GM19240 (cell line): ENCODE measurements around the gene CBLN1.
"Not testable (repeated sequence)": the region's sequence is repeated elsewhere in the genome, so short reads cannot be mapped to it uniquely, and the experiment has no call there.

ENCODE experiments used
- DNase-seq: peaks from one replicate; pipeline ENCODE4 v3.0.0; 2011; ENCODE audit warnings: low spot score; ENCODE audit not compliant: insufficient read length

The CBLN1 gene

DNA sequence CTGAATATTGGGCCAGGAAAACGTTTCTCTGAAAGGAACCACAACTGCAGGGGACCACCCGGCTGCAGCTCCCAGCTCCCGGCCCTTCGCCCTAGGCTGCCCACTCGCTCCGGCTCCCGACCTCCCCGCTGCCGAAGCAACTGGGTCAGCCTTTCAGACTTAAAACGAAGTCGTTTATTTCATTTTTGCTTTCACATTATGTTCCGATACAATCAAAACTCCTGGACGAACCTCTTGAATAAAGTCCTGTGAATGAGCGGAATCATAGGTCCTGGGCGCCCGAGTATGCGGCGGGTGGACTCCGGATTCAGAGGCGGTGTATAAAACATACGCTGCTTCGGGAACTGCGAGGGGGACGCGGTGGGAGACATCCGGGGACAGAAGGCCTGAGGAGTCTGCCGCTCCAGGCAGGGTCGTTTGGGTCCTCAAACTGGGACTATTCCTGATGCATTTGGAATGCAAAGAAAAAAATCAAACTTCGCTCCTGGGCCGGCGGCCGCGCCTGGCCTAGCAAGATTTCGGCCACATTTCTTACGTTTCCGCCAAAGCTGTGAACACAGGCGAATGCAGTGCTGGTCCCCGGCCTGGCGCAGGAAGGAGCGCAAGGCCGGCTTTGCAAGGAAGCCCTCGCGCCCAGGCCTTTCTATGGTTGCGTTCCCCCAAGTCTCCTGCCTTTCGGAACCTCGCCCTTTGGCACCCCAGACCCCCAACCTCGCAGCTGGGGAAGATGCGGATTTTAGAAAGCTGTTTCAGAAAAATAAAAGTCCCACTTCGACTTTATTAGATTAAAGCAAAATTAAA lies 3.7 kb downstream of the CBLN1 start:
- DNase-seq: no peak

DNA sequence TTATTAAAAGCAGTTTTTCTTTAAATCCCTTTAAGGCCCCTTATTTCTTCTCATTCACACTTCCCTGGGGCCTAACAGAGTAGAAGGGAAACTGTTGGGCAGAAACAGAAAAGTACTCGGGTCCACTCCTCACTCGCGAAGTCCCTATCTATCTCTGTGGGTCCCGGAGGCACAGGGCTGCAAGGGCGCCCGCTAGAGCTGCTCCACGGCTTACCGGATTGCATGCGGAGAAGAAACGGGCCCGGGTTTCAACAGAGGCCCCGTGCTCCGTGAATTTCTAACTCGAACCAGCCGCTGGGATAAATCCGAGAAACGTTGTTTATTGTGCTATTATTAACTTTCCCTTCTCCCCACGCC lies 4.3 kb downstream of the CBLN1 start:
- DNase-seq: no peak

DNA sequence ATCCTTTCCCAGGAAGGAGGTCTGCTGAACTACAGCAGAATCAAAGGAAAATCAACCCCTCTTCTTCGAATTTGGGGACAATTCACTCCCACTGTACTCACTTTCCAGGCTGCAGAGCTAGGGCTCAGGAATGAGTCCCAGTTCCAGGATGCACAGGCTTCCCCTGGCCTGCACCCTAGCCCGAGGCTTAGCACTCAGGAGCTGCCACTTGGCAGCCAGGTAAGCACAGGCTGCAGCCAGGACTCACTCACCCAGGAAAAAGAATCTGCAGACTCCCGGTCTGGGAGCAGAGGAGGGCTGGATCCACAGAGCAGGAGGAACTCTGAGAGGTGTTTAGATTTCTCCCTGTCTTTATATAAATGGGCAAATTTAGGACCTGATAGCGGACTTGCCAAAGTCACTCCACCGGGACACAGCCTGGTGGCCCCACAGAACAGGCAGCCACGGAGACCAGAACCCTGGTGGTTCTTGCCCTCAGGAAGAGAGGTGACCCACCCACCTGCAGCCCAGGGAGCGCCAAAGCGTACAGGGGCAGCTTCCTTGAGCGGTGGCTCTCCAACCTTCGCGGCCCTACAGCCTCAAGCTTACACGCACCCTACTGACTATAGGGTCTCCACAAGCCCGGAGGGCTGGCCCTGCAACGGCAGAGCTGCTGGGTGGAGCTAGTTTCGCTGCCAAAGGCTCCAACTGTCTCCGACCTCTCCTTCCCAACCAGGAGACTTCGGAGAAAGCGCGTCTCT lies 4.8 kb downstream of the CBLN1 start:
- DNase-seq: no peak

DNA sequence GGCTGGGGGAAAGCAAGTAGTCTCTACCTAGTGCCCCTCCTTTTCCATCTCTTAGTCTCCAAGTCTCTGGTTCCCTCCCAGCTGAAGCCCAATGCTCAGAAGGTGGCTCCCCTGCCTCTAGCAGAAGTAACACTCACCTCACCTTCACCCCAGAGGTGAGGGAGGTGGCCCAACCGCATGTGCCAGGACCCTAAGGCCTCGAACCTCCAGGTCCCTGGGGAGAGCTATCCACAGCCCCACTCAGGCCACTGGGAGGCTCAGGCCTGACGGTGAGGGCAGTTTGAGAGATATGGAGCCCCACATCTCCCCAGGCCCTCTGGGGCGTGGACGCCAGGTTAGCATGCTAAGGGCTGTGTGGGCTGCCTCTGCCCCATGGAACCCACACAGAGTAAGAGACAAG lies 5.8 kb downstream of the CBLN1 start:
- no peak for DNase-seq

DNA sequence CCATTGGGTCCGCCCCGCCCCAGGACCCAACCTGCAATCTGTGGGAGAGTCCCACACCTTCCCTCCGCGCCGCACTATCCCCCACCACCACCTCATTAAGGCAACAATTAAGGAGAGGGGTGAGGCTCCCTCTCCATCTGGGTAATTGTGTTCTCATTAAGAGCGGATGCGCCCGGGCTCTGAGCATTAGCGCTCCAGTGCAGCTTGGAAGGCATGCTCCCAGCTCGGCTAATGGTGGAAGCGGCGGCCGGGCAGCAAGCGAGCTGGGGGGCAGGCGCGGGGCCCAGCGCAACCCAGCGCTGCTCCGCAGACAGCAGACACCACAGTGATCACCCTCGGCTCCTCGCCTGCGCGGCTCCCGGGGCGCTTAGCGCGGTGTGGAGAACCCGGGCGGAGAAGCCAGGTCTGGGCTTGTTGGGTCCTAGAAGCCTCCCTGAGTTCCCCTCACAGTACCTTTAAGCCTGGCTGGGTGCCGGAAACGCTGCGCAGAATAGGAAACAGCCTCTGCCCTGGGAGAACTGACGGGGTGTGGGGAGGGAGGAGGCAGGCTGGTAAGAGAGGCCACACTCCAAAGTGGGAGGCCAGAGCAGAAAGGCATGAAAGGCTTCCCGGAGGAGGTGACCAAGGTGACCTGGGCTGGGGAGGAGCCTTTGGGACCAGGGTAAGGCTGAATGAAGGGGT lies 6.4 kb downstream of the CBLN1 start:
- no peak for DNase-seq

DNA sequence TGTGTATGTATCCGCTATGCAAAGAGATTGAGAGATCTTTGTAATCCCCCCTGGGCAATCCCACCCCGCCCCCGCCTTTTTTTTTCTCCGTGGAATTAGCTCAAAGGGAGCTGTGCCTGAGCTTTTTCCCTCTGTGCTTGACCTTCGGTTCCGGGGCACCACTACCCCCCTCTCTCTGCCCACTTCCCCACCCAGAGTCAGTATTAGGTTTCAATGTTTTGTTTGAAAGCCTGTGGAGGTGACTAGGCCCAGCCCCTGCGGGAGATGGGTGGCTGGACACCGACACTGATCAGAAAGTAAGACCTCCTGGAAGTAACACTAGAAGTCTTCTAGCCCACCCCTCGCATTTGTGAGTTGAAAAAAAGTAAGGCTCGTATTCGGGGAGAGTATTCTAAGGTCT lies 7.0 kb downstream of the CBLN1 start:
- no peak for DNase-seq

DNA sequence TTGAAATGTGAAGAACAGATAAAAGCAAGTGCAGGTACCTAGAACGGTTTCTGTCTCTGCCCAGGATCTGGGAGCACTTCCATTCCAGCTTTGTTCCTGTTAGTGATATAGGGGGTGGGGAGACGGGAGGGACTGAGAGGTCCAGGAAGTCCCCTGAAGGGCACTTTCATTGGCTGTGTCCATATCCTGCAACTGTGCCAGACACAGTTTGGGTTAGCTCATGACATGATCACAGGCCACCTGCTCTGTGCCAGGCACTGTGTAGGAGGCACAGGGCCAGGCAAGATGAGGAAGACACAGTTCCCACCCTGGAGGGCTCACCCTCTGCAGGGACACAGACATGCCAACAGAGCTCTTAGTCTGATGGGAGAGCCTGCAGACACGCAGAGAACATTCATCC lies 7.9 kb downstream of the CBLN1 start:
- no peak for DNase-seq

DNA sequence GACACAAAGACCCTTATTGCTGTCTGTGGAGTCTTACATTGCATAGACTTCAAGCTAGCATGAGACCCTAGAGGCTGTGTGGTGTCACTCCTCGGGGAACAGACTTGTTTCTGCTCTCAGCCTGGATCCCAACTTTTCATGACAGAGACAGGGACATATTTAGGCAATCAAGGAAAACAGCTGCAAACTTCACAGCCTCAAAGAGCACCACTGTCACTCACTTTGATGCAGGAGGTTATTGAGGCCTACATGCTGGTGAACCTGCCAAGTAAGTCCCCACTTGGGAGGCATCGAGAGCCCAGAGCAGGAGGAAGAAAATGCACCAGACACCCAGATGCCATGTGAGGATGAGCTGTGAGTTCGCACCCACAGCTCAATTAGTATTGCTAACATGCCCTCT lies 10.3 kb downstream of the CBLN1 start:
- no peak for DNase-seq

DNA sequence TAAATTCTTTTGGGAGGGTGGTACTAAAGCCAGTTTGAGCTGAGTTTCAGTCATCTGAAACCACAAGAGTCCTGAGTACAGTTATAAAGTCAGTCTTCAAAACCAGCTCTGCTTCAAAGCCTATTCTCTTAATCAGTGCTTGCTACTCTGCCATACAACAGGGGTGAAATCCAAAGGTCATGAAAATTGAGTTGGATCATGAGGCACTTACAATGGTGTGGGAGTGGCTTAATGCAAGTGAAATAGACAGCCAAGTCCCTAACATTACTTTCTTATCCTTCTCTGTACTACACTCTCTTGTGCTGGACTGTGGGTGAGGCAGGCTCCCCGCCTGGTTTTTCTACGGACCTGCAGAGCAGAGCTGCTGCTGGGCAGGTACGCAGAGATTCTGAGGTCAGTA lies 12.4 kb downstream of the CBLN1 start:
- DNase-seq: no peak

DNA sequence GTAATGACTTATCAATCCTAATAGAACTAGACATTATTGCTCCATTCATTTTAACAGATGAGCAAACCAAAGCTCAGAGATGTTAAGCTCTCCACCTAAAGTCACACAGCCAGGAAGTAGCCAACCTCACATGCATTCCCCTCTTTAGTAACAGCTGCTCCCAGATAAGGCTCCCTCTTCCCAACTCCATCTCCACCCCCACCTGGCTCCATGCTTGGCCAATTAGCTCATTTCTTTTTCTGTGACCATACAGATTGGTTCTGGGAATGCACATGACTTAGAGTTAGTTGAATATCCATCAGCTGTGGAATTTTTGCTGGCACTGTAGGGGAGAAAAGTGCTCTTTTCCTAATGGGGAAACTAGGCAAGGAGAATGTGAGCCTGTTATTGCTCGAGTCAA lies 13.0 kb downstream of the CBLN1 start:
- no peak for DNase-seq

DNA sequence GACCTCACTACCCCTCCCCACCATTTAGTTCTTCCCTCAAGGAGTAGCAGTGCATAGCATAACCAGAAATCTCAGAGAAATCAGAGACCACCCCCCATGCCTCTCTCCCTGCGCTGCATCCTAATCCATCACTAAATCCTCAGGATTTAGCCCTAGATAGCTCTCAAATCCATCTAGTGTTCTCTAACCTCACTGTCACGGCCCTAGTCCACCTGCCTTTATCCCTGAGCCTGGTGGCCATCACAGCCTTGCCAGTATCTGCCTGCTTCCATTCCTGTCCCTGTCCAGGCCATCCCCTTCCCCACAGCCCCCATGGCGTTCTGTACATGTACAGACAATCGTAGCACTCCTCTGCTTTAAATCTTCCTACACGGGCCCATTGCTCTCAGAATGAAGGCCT lies 19.1 kb downstream of the CBLN1 start:
- no peak for DNase-seq

DNA sequence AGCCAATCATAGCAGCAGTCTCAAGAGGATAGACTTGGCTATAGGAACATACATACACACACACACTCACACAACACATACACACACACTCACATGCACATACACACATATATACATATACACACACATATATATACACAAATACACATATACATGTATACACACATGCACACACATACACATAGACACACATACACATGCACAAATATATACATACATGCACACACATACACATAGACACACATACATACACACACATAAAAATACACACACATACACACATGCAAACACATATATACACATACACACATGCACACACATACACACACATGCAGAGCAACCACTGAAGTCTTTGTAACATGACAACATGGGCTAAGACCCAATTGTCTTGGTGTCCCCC lies 19.7 kb downstream of the CBLN1 start:
- DNase-seq: no peak

DNA sequence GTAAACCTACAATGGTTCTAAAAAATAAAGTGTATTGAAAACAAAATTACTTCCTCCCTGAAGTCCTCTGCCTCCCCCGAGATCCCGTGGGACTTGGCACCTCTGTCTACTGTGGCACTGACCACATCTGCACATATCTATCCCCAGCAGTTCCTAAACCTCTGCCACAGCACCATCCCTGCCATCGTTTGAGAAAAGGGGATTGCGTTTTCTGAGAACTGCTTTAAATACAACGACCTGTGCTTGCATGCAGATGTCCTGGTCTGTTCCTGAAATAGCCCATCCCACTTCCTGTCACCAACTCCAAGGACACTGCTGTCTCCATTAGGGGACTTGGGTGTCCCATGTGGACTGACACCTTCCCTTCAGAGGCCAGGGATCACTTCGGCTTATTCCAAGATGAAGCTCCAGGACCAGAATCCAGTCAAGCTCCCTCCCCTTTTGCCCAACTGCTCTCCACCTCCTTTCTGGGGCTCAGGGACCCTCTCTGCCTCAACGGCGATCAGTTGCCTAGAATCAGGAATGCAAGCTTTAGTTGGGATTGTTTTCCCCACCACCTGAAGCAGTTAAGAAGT lies 20.6 kb downstream of the CBLN1 start:
- no peak for DNase-seq

DNA sequence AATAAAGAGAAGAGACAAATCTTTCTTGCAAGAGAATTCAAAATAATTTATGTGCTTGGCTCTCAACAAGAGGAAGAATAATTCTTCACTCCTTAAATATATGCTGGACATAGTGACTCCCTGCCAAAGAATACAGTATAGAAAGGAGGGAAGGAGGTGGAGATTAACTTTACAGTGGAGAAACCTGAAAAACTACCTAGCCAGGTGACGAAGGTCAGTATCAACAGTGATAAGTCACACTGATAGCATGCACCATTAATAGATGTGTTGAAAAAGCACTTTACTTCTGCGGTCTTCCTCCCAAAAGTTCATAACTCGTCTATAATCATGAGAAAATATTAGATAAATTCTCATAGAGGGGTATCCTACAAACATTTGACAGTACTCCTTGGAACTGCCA lies 21.4 kb downstream of the CBLN1 start:
- DNase-seq: no peak

DNA sequence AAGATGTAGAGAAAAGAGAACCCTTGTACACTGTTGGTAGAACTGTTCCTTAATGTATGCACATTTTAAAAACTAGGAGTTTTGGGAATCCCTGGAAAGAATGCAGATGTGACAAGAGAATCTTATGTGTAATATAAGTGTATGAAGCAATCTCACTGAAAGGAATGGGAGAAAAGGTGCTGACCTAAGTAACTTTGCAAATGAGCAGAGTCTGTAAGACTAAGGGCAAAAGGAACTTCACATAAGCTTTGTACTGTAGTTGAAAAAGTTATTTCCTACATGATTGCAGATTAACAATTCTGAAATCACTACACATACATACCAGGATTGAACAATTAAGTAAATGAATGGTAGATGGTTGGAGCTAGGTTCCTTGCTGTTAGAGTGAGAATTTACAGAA lies 22.3 kb downstream of the CBLN1 start:
- DNase-seq: no peak

DNA sequence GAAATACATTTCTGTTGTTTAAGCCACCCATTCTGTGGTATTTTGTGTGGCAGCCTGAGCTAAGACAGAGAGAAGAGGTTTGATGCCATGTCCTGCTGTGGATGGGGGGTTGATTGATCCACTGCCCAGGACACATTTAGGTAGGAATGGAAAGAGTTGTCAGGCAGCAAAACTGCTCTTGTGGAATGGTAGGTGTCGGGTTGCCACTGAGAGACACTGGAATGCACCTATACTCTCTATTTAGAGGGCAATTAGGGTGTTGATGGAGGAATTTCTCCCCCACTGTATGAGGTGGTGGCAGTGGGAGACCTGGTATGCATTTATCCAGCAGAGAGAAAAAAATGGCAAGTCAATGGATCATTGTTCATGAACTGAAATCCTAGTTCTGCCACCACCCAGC lies 30.9 kb downstream of the CBLN1 start:
- DNase-seq: no peak

DNA sequence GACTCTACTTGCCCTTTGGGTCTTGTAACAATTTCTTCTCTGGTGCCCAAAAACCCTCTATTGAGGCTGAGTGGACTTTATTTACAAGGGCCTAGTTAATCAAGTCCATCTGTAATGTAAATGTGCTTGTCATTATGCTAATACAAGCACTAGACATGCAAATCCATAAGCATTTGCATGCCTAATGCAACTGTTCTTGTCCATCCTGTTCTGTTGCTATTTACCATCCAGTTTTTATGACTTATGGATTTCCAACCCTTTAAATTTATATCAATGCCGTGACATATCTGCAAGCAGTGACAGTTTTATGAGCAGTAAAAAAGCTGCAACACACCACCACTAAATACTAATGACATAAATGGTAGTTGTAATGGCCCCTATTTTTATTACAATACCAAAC lies 33.4 kb downstream of the CBLN1 start:
- DNase-seq: no peak

DNA sequence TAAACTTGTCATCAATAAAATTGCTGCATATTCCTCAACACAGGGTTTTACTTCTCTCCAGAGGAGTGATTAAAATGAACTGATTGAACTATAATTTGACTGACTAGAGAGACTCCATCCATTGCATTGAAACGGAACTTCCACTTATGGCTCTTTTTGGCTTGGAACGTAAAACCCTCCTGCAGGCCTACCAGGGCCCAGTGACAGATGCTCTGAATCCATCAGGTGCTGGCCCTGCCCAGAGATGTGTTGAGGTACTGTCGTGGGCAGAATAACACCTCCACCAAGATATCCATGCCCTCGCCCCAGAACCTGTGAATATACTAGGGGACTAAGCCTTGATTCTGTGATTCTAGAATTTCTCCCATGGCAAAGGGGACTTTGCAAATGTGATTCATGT lies 45.4 kb downstream of the CBLN1 start:
- DNase-seq: no peak

DNA sequence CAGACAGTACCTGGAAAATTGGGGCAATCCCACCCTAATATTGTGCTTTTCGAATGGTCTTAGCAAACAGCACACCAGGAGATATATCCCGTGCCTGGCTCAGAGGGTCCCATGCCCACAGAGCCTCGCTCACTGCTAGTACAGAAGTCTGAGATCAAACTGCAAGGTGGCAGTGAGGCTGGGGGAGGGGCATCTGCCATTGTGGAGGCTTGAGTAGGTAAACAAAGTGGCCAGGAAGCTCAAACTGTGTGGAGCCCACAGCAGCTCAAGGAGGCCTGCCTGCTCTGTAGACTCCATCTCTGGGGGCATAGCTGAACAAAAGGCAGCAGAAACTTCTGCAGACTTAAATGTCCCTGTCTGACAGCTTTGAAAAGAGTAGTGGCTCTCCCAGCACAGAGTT lies 53.3 kb downstream of the CBLN1 start:
- not testable (repeated sequence) for DNase-seq
